Gastrocnemius medialis (tissue), 4 donors: ENCODE results near the gene PHOX2A. TPM values are rescaled to one million over a fixed set of nuclear protein-coding genes. Genes with fewer than 3 reads are reported as not detected.

ENCODE experiments used
- ATAC-seq, 2 donors: fragments of 150-250 bp; one replicate each; pipeline ENCODE4 v1.9.1; 2016
- DNase-seq, 2 donors: peaks; one replicate each; pipeline ENCODE4 v3.0.0-alpha.2; 2019
- H3K27ac ChIP-seq, 4 donors: fragments of 200-600 bp; sonication (generic); 1 replicate in 1 of 4; 2 replicates in 3 of 4; pipeline ENCODE4 v1.5.1; 2016 to 2018; ENCODE audit warnings: mild to moderate bottlenecking in 2 of 4, moderate library complexity in 1 of 4
- H3K27me3 ChIP-seq, 3 donors: fragments of 200-600 bp; sonication (generic) in 2 of 3; 1 replicate in 1 of 3; 2 replicates in 2 of 3; pipeline versions ENCODE4 v1.5.1 to v1.6.0; 2016 to 2019; ENCODE audit warnings: mild to moderate bottlenecking in 1 of 3, moderate library complexity in 1 of 3
- H3K36me3 ChIP-seq, 2 donors: fragments of 200-600 bp; sonication (generic) in 1 of 2; one replicate each; pipeline ENCODE4 v1.5.1; 2017 to 2018
- H3K4me1 ChIP-seq, 2 donors: fragments of 200-600 bp; sonication (generic) in 1 of 2; one replicate each; pipeline ENCODE4 v1.5.1; 2016 to 2017; ENCODE audit warnings: mild to moderate bottlenecking in 2 of 2
- H3K4me3 ChIP-seq, 4 donors: fragments of 200-600 bp; sonication (generic) in 3 of 4; 1 replicate in 1 of 4; 2 replicates in 3 of 4; pipeline ENCODE4 v1.5.1; 2016 to 2019; ENCODE audit warnings: mild to moderate bottlenecking in 2 of 4
- H3K9me3 ChIP-seq, 3 donors: fragments of 200-600 bp; sonication (generic) in 2 of 3; 1 replicate in 1 of 3; 2 replicates in 2 of 3; pipeline ENCODE4 v1.5.1; 2016 to 2019
- CTCF ChIP-seq, 5 experiments: fragments of 450-650 bp in 3 of 5; fragments of 200-600 bp in 2 of 5; sonication (generic) in 2 of 5; IDR thresholded peaks in 4 of 5; conservative IDR thresholded peaks in 1 of 5; 1 replicate in 4 of 5; 2 replicates in 1 of 5; pipeline ENCODE4 v1.5.1; 2016 to 2019; ENCODE audit warnings: antibody characterized with exemption in 5 of 5, mild to moderate bottlenecking in 3 of 5, moderate library complexity in 3 of 5
- POLR2A ChIP-seq, 2 donors: fragments of 450-650 bp; IDR thresholded peaks; one replicate each; pipeline ENCODE4 v1.6.1; 2017; ENCODE audit warnings: antibody characterized with exemption in 2 of 2, mild to moderate bottlenecking in 2 of 2, moderate library complexity in 2 of 2
- in situ Hi-C, 4 donors: fragments of 200-750 bp; cut with MboI; loops; one replicate each; pipeline versions ENCODE4 v1.15.0 to v1.8.0; 2017; ENCODE audit warnings: low sequenced_read_pairs in 4 of 4
- intact Hi-C: fragments of 100-400 bp; cut with DNase I; formaldehyde crosslinking; loops from one replicate; pipeline ENCODE4 v1.15.1; 2023; ENCODE audit warnings: low total_unique reads
- total RNA-seq, 4 donors: library from RNA; depleted of rRNA; stranded (reverse); fragments of >200 nt; gene quantifications; one replicate each; pipeline versions ENCODE4 v1.1.0 to v1.2.3, GENCODE V29; 2016

PHOX2A gene
- total RNA-seq, 4 donors from 2014 or later, result not detected

GRCh38 chr11:72260574-72260973 is 16.6 kb upstream of the PHOX2A start:
- in situ Hi-C loops (no loop called here), intact Hi-C loops (no loop called here)
- no peaks in the 10 kb centered on the region for H3K36me3 ChIP-seq
- no peak overlapping the region for H3K27ac ChIP-seq
- DNase-seq (no peak), ATAC-seq (no peak)
- TF ChIP-seq POLR2A (IDR thresholded peaks at IDR 0.05) (no peak), CTCF (IDR thresholded peaks at IDR 0.05 in 4 of 5, conservative IDR thresholded peaks at IDR 0.05 in 1 of 5) (no peak)
- no peaks in the 10 kb centered on the region for H3K27me3 ChIP-seq
- H3K4me3 ChIP-seq, result no peak overlapping the region
- no peaks in the 10 kb centered on the region for H3K9me3 ChIP-seq
- H3K4me1 ChIP-seq, result no peaks in the 10 kb centered on the region

- Histone ChIP-seq H3K9me3 (no peaks in the 10 kb centered on the region), H3K4me1 (no peaks in the 10 kb centered on the region), H3K27ac (no peak overlapping the region), H3K27me3 (peaks cover 0 to 3% (median 0%) of the 10 kb centered on the region in 3 donors), H3K36me3 (no peaks in the 10 kb centered on the region), H3K4me3 (no peak overlapping the region)
- intact Hi-C loops, result no loop called here
- no peak for TF ChIP-seq POLR2A (IDR thresholded peaks at IDR 0.05)
- no peak for TF ChIP-seq CTCF (IDR thresholded peaks at IDR 0.05 in 4 of 5, conservative IDR thresholded peaks at IDR 0.05 in 1 of 5)
- in situ Hi-C loops, result no loop called here
- DNase-seq, result no peak
- ATAC-seq, result no peak
Observed at GRCh38 chr11:72259490-72259889, 15.5 kb upstream of the PHOX2A start.

GRCh38 chr11:72257570-72257969 is 13.6 kb upstream of the PHOX2A start:
- Histone ChIP-seq H3K4me3 (no peak overlapping the region), H3K27me3 (peaks cover 0 to 5% (median 0%) of the 10 kb centered on the region in 3 donors), H3K27ac (no peak overlapping the region), H3K36me3 (no peaks in the 10 kb centered on the region), H3K4me1 (no peaks in the 10 kb centered on the region), H3K9me3 (no peaks in the 10 kb centered on the region)
- TF ChIP-seq POLR2A (IDR thresholded peaks at IDR 0.05), result no peak
- TF ChIP-seq CTCF (IDR thresholded peaks at IDR 0.05 in 4 of 5, conservative IDR thresholded peaks at IDR 0.05 in 1 of 5), result no peak
- DNase-seq (no peak), ATAC-seq (no peak)
- in situ Hi-C loops, result no loop called here
- intact Hi-C loops, result no loop called here

GRCh38 chr11:72254299-72254993 is 10.5 kb upstream of the PHOX2A start:
- no peak overlapping the region for H3K27ac ChIP-seq
- H3K36me3 ChIP-seq, result no peaks in the 10 kb centered on the region
- H3K27me3 ChIP-seq, result peaks cover 0 to 5% (median 0%) of the 10 kb centered on the region in 3 donors
- in situ Hi-C loops (no loop called here), intact Hi-C loops (no loop called here)
- no peak overlapping the region for H3K4me3 ChIP-seq
- no peak for DNase-seq
- TF ChIP-seq CTCF (IDR thresholded peaks at IDR 0.05 in 4 of 5, conservative IDR thresholded peaks at IDR 0.05 in 1 of 5), result no peak
- no peak for TF ChIP-seq POLR2A (IDR thresholded peaks at IDR 0.05)
- no peak for ATAC-seq
- H3K4me1 ChIP-seq, result no peaks in the 10 kb centered on the region
- H3K9me3 ChIP-seq, result no peaks in the 10 kb centered on the region

- Histone ChIP-seq H3K27me3 (peaks cover 0 to 5% (median 0%) of the 10 kb centered on the region in 3 donors), H3K9me3 (no peaks in the 10 kb centered on the region), H3K4me3 (no peak overlapping the region), H3K4me1 (no peaks in the 10 kb centered on the region), H3K27ac (no peak overlapping the region), H3K36me3 (no peaks in the 10 kb centered on the region)
- no peak for TF ChIP-seq POLR2A (IDR thresholded peaks at IDR 0.05)
- TF ChIP-seq CTCF (IDR thresholded peaks at IDR 0.05 in 4 of 5, conservative IDR thresholded peaks at IDR 0.05 in 1 of 5), result no peak
- in situ Hi-C loops (no loop called here), intact Hi-C loops (no loop called here)
- ATAC-seq, result no peak
- no peak for DNase-seq
Observed at GRCh38 chr11:72253392-72253791, 9.4 kb upstream of the PHOX2A start.
